Smooth muscle cell (in vitro differentiated cells): ENCODE data around the gene RPS28. TPM values are rescaled to one million over a fixed set of nuclear protein-coding genes. Genes with fewer than 3 reads are reported as not detected.
"Not testable (repeated sequence)": the region's sequence is repeated elsewhere in the genome, so short reads cannot be mapped to it uniquely, and the experiment has no call there.

Experiments
- DNase-seq: peaks from one replicate; lab custom pipeline; 2025; ENCODE audit not compliant: unreplicated experiment; lab: John Stamatoyannopoulos, UW
- H2AFZ ChIP-seq: fragments of 200-600 bp; sonication (generic); 2 replicates; pipeline ENCODE4 v1.6.0; 2016; ENCODE audit warnings: antibody characterized with exemption, low read depth, mild to moderate bottlenecking
- H3F3A ChIP-seq: fragments of 200-600 bp; sonication (generic); 2 replicates; pipeline ENCODE4 v1.6.0; 2017; ENCODE audit warnings: antibody characterized with exemption, low read depth
- H3K27ac ChIP-seq: fragments of 200-600 bp; sonication (generic); 2 replicates; pipeline ENCODE4 v1.5.1; 2016; ENCODE audit warnings: low read depth, mild to moderate bottlenecking
- H3K27me3 ChIP-seq: fragments of 200-600 bp; sonication (generic); 2 replicates; pipeline ENCODE4 v1.6.1; 2016; ENCODE audit warnings: low read depth, mild to moderate bottlenecking
- H3K36me3 ChIP-seq: fragments of 200-600 bp; sonication (generic); 2 replicates; pipeline ENCODE4 v1.5.1; 2016; ENCODE audit warnings: low read depth
- H3K4me1 ChIP-seq: fragments of 200-600 bp; sonication (generic); 2 replicates; pipeline ENCODE4 v1.5.1; 2016; ENCODE audit warnings: low read depth
- H3K4me2 ChIP-seq: fragments of 200-600 bp; sonication (generic); 2 replicates; pipeline ENCODE4 v1.6.0; 2016; ENCODE audit warnings: mild to moderate bottlenecking
- H3K4me3 ChIP-seq: fragments of 200-600 bp; sonication (generic); 2 replicates; pipeline ENCODE4 v1.5.1; 2016; ENCODE audit warnings: mild to moderate bottlenecking
- H3K79me2 ChIP-seq: fragments of 200-600 bp; sonication (generic); 2 replicates; pipeline ENCODE4 v1.6.0; 2016; ENCODE audit warnings: low read depth, mild to moderate bottlenecking
- H3K9ac ChIP-seq: fragments of 200-600 bp; sonication (generic); 2 replicates; pipeline ENCODE4 v1.6.0; 2016; ENCODE audit warnings: low read depth
- H3K9me3 ChIP-seq: fragments of 200-600 bp; sonication (generic); replicated peaks from 2 replicates; pipeline ENCODE4 v1.5.1; 2016; ENCODE audit warnings: low read depth
- H4K20me1 ChIP-seq: fragments of 200-600 bp; sonication (generic); 2 replicates; pipeline ENCODE4 v1.6.0; 2016; ENCODE audit warnings: low read depth
- CTCF ChIP-seq: fragments of 200-600 bp; sonication (generic); IDR thresholded peaks from 2 replicates; pipeline ENCODE4 v1.5.1; 2017; ENCODE audit warnings: borderline replicate concordance, mild to moderate bottlenecking, antibody characterized with exemption; ENCODE audit not compliant: insufficient read depth, poor library complexity, severe bottlenecking
- WGBS: methylation state at CpG from one replicate; pipeline ENCODE4 v1.1.7; 2016; ENCODE audit warnings: low lambda C conversion rate; 5-methylcytosine and 5-hydroxymethylcytosine counted together
- polyA plus RNA-seq: library from polyadenylated mRNA; unstranded; fragments of >200 nt; fragmentation: Nextera tagmentation; extraction: Ambion mirVana; gene quantifications from 2 replicates; pipeline ENCODE4 v1.2.1, GENCODE V29; 2016
- total RNA-seq: library from RNA; depleted of rRNA; stranded (reverse); fragments of >200 nt; gene quantifications from 2 replicates; pipeline ENCODE4 v1.2.3, GENCODE V29; 2014

The RPS28 gene
- total and polyA plus RNA-seq, 2 experiments from 2014 or later: 236 to 574 TPM

GRCh38 chr19:8352134-8352827, 31.0 kb downstream of the RPS28 start:
- Histone ChIP-seq H3K79me2 (no peaks in the 10 kb centered on the region), H2AFZ (peak overlapping the region; percentile 5), H3K9ac (no peak overlapping the region), H3K4me3 (peak overlapping the region; percentile 28), H3K9me3 (no peaks in the 10 kb centered on the region), H3K4me2 (peak overlapping the region; percentile 66), H3K27ac (peak overlapping the region; percentile 17), H3F3A (peaks cover 9% of the 10 kb centered on the region), H3K4me1 (peaks cover 5% of the 10 kb centered on the region), H3K36me3 (no peaks in the 10 kb centered on the region), H3K27me3 (no peaks in the 10 kb centered on the region), H4K20me1 (no peaks in the 10 kb centered on the region)
- WGBS: 28% methylated on average over 10 of the region's 10 CpGs
- no peak for TF ChIP-seq CTCF
- no peak for DNase-seq

- not testable (repeated sequence) for H2AFZ ChIP-seq, H3F3A ChIP-seq, H3K27me3 ChIP-seq, H3K9me3 ChIP-seq, H3K4me3 ChIP-seq, H4K20me1 ChIP-seq, H3K79me2 ChIP-seq, H3K4me1 ChIP-seq, H3K36me3 ChIP-seq, H3K9ac ChIP-seq, DNase-seq, H3K27ac ChIP-seq
- WGBS: 54% methylated on average over 5 of the region's 5 CpGs
- H3K4me2 ChIP-seq: peak overlapping the region; percentile 66
These were observed 31.5 kb downstream of the RPS28 start for GRCh38 chr19:8352845-8353244.

- H3F3A ChIP-seq: peaks cover 9% of the 10 kb centered on the region
- H4K20me1 ChIP-seq: no peaks in the 10 kb centered on the region
- H3K27ac ChIP-seq: peak overlapping the region; percentile 73
- no peak for DNase-seq
- H3K79me2 ChIP-seq: no peaks in the 10 kb centered on the region
- H3K4me2 ChIP-seq: no peak overlapping the region
- H3K9ac ChIP-seq: no peak overlapping the region
- H3K4me3 ChIP-seq: no peak overlapping the region
- TF ChIP-seq CTCF: no peak
- no peaks in the 10 kb centered on the region for H3K36me3 ChIP-seq
- H3K27me3 ChIP-seq: no peaks in the 10 kb centered on the region
- H3K4me1 ChIP-seq: peaks cover 5% of the 10 kb centered on the region
- H2AFZ ChIP-seq: no peak overlapping the region
- H3K9me3 ChIP-seq: no peaks in the 10 kb centered on the region
- 52% methylated on average over 6 of the region's 6 CpGs for WGBS
These were observed 34.5 kb downstream of the RPS28 start for GRCh38 chr19:8355631-8356402.

- Histone ChIP-seq H3K27ac (no peak overlapping the region), H3K36me3 (no peaks in the 10 kb centered on the region), H3F3A (peaks cover 9% of the 10 kb centered on the region), H3K4me3 (no peak overlapping the region), H3K79me2 (no peaks in the 10 kb centered on the region), H3K9ac (no peak overlapping the region), H3K4me2 (no peak overlapping the region), H3K27me3 (no peaks in the 10 kb centered on the region), H4K20me1 (no peaks in the 10 kb centered on the region), H2AFZ (no peak overlapping the region), H3K4me1 (peaks cover 2% of the 10 kb centered on the region), H3K9me3 (no peaks in the 10 kb centered on the region)
- no peak for DNase-seq
- 85% methylated on average over 4 of the region's 4 CpGs for WGBS
- no peak for TF ChIP-seq CTCF
These were observed 35.8 kb downstream of the RPS28 start for GRCh38 chr19:8357007-8357521.
